T-cell (primary cell): ENCODE data around the gene TTN. TPM values are rescaled to one million over a fixed set of nuclear protein-coding genes. Genes with fewer than 3 reads are reported as not detected.
A peak's percentile ranks its signal among the peaks of the same experiment; 100 is the strongest.

Experiments used
- ATAC-seq, 4 experiments: fragments of 200-7000 bp in 3 of 4; fragments of 150-1000 bp in 1 of 4; cut with Tn5 transposase; replicated peaks in 1 of 4; 1 replicate in 3 of 4; 2 replicates in 1 of 4; pipeline ENCODE4 v1.10.0; 2021; ENCODE audit warnings: moderate library complexity in 3 of 4, mild to moderate bottlenecking in 2 of 4, moderate number of reproducible peaks in 1 of 4
- CTCF ChIA-PET, 2 donors: fragments of 300-600 bp; sonication (Branson Sonifier 250); formaldehyde crosslinking; loops; one replicate each; lab custom pipeline; 2022; ENCODE audit warnings: antibody characterized with exemption in 2 of 2; lab: Charles Lee
- POLR2A ChIA-PET, 2 donors: fragments of 300-600 bp; sonication (Branson Sonifier 250); formaldehyde crosslinking; loops; one replicate each; lab custom pipeline; 2022; ENCODE audit warnings: antibody characterized with exemption in 2 of 2; lab: Charles Lee
- DNase-seq, 35 experiments: peaks; one replicate each; pipeline versions ENCODE4 v3.0.0 to v3.0.0-alpha.2; 2013 to 2023
- H3K27ac ChIP-seq: one replicate; pipeline ENCODE4 v1.5.1; 2013; ENCODE audit warnings: low read length
- H3K27me3 ChIP-seq, 2 experiments: replicated peaks in 1 of 2; 1 replicate in 1 of 2; 2 replicates in 1 of 2; pipeline versions ENCODE4 v1.6.1 to v1.7.0; 2013; ENCODE audit warnings: low read length in 1 of 2, mixed read lengths in 1 of 2; ENCODE audit not compliant: control insufficient read depth in 2 of 2, insufficient read depth in 2 of 2; ENCODE audit errors: extremely low read depth in 1 of 2
- H3K36me3 ChIP-seq, 2 donors: 1 replicate in 1 of 2; 2 replicates in 1 of 2; pipeline versions ENCODE4 v1.6.1 to v1.7.0; 2013; ENCODE audit warnings: low read length in 1 of 2; ENCODE audit not compliant: control insufficient read depth in 2 of 2, insufficient read depth in 1 of 2; ENCODE audit errors: extremely low read depth in 1 of 2
- H3K4me1 ChIP-seq, 2 experiments: 1 replicate in 1 of 2; 2 replicates in 1 of 2; pipeline versions ENCODE4 v1.6.1 to v1.7.0; 2013; ENCODE audit warnings: low read length in 2 of 2, mixed read lengths in 1 of 2; ENCODE audit not compliant: insufficient read depth in 2 of 2, control insufficient read depth in 1 of 2; ENCODE audit errors: extremely low read depth in 1 of 2
- H3K4me3 ChIP-seq, 2 donors: 1 replicate in 1 of 2; 2 replicates in 1 of 2; pipeline versions ENCODE4 v1.5.1 to v1.7.0; 2013; ENCODE audit warnings: mild to moderate bottlenecking in 2 of 2, low read length in 1 of 2, moderate library complexity in 1 of 2; ENCODE audit not compliant: control insufficient read depth in 1 of 2; ENCODE audit errors: extremely low read depth in 1 of 2
- H3K9me3 ChIP-seq: 2 replicates; pipeline ENCODE4 v1.7.0; 2013
- H3K27ac Mint-ChIP-seq, 2 donors: one replicate each; pipeline ENCODE4 v1.8.0; 2020 to 2021; ENCODE audit warnings: mild to moderate bottlenecking in 2 of 2, mixed read lengths in 2 of 2
- H3K27me3 Mint-ChIP-seq, 2 donors: one replicate each; pipeline ENCODE4 v1.8.0; 2021 to 2022; ENCODE audit warnings: mixed read lengths in 2 of 2
- H3K36me3 Mint-ChIP-seq: one replicate; pipeline ENCODE4 v1.8.0; 2021; ENCODE audit warnings: mixed read lengths
- H3K4me1 Mint-ChIP-seq, 3 donors: one replicate each; pipeline ENCODE4 v1.8.0; 2020 to 2022; ENCODE audit warnings: mixed read lengths in 3 of 3, mild to moderate bottlenecking in 1 of 3
- H3K4me3 Mint-ChIP-seq, 3 donors: one replicate each; pipeline ENCODE4 v1.8.0; 2020 to 2022; ENCODE audit warnings: mild to moderate bottlenecking in 3 of 3, mixed read lengths in 3 of 3, moderate library complexity in 3 of 3
- H3K9me3 Mint-ChIP-seq, 3 donors: one replicate each; pipeline ENCODE4 v1.8.0; 2020 to 2022; ENCODE audit warnings: mixed read lengths in 3 of 3
- WGBS: methylation state at CpG from one replicate; pipeline ENCODE4 v1.1.5; 2013; ENCODE audit warnings: missing lambda C conversion rate; ENCODE audit not compliant: insufficient coverage; 5-methylcytosine and 5-hydroxymethylcytosine counted together
- total RNA-seq, 35 experiments: library from RNA in 6 of 35; stranded (reverse) in 6 of 35; fragments of 120-200 nt in 1 of 35; gene quantifications; one replicate each; pipeline versions ENCODE4 v1.2.1 to v1.2.4 and lab custom pipeline; 2013 to 2026

TTN gene
- total RNA-seq, 5 donors from 2014 or later (not counting 1 experiment from before 2014, with no cell fraction given) = 14.3 to 49.2 (median 15.7) TPM

- Mint-ChIP-seq H3K27ac (no peak overlapping the region), H3K36me3 (peaks cover 81% of the 10 kb centered on the region), H3K27me3 (no peaks in the 10 kb centered on the region), H3K4me3 (no peak overlapping the region), H3K9me3 (no peaks in the 10 kb centered on the region), H3K4me1 (no peaks in the 10 kb centered on the region)
- H3K27me3 ChIP-seq = no peaks in the 10 kb centered on the region
- no peak overlapping the region for H3K4me3 ChIP-seq
- DNase-seq (no peak), ATAC-seq (no peak)
- H3K4me1 ChIP-seq = no peaks in the 10 kb centered on the region
- CTCF ChIA-PET = no interaction called here
- no peaks in the 10 kb centered on the region for H3K9me3 ChIP-seq
- POLR2A ChIA-PET = no interaction called here
- H3K27ac ChIP-seq = no peak overlapping the region
- WGBS = 92% methylated on average over 3 of the region's 5 CpGs
- peaks cover 11 to 70% of the 10 kb centered on the region in 2 donors for H3K36me3 ChIP-seq
Observed at GRCh38 chr2:178542569-178542968, 264.7 kb downstream of the TTN start.

GRCh38 chr2:178542161-178542560 is 265.1 kb downstream of the TTN start:
- no peaks in the 10 kb centered on the region for H3K4me1 Mint-ChIP-seq
- H3K9me3 Mint-ChIP-seq = no peaks in the 10 kb centered on the region
- no peak overlapping the region for H3K4me3 Mint-ChIP-seq
- H3K27ac Mint-ChIP-seq = no peak overlapping the region
- WGBS = 95% methylated on average over 7 of the region's 12 CpGs
- no peaks in the 10 kb centered on the region for H3K27me3 ChIP-seq
- H3K4me3 ChIP-seq = no peak overlapping the region
- H3K4me1 ChIP-seq = no peaks in the 10 kb centered on the region
- H3K27me3 Mint-ChIP-seq = no peaks in the 10 kb centered on the region
- ATAC-seq (no peak), DNase-seq (no peak)
- no peaks in the 10 kb centered on the region for H3K9me3 ChIP-seq
- no peak overlapping the region for H3K27ac ChIP-seq
- H3K36me3 ChIP-seq = peaks cover 8 to 73% of the 10 kb centered on the region in 2 donors
- H3K36me3 Mint-ChIP-seq = peaks cover 82% of the 10 kb centered on the region
- ChIA-PET CTCF (no interaction called here), POLR2A (no interaction called here)

- WGBS = no CpG with 5 or more reads among the region's 4 CpGs
Observed at GRCh38 chr2:178536037-178536436, 271.2 kb downstream of the TTN start.

GRCh38 chr2:178531168-178531567 is 276.1 kb downstream of the TTN start:
- Mint-ChIP-seq H3K27ac (peak overlapping the region in 1 of 2 donors; percentile 30), H3K4me1 (peaks cover 7 to 34% (median 29%) of the 10 kb centered on the region in 3 donors), H3K27me3 (no peaks in the 10 kb centered on the region), H3K36me3 (peaks cover 80% of the 10 kb centered on the region), H3K4me3 (no peak overlapping the region), H3K9me3 (peaks cover 0 to 9% (median 0%) of the 10 kb centered on the region in 3 donors)
- Histone ChIP-seq H3K4me3 (no peak overlapping the region), H3K36me3 (peaks cover 13 to 54% of the 10 kb centered on the region in 2 donors), H3K27ac (no peak overlapping the region), H3K9me3 (no peaks in the 10 kb centered on the region), H3K4me1 (no peaks in the 10 kb centered on the region), H3K27me3 (no peaks in the 10 kb centered on the region)
- CTCF ChIA-PET = interaction anchor here in 1 of 2 donors (1.2 kb wide), 1 partner anchor 13 kb away, joined by 3 read pairs; no protein-coding TSS in a partner anchor
- ATAC-seq (no peak), DNase-seq (no peak)
- POLR2A ChIA-PET = no interaction called here
- 93% methylated on average over 11 of the region's 12 CpGs for WGBS

More at GRCh38 chr2:178536037-178536436, 271.2 kb downstream of the TTN start:
- Mint-ChIP-seq H3K27ac (no peak overlapping the region), H3K9me3 (peaks cover 0 to 9% (median 0%) of the 10 kb centered on the region in 3 donors), H3K4me1 (peaks cover 0 to 2% (median 2%) of the 10 kb centered on the region in 3 donors), H3K27me3 (no peaks in the 10 kb centered on the region), H3K36me3 (peaks cover 88% of the 10 kb centered on the region), H3K4me3 (no peak overlapping the region)
- H3K27me3 ChIP-seq = no peaks in the 10 kb centered on the region
- no peaks in the 10 kb centered on the region for H3K9me3 ChIP-seq
- peaks cover 13 to 84% of the 10 kb centered on the region in 2 donors for H3K36me3 ChIP-seq
- ChIA-PET CTCF (no interaction called here), POLR2A (no interaction called here)
- no peak overlapping the region for H3K4me3 ChIP-seq
- ATAC-seq (no peak), DNase-seq (no peak)
- H3K4me1 ChIP-seq = no peaks in the 10 kb centered on the region
- H3K27ac ChIP-seq = no peak overlapping the region

GRCh38 chr2:178530625-178531142 is 276.5 kb downstream of the TTN start:
- Histone ChIP-seq H3K27me3 (no peaks in the 10 kb centered on the region), H3K4me1 (no peaks in the 10 kb centered on the region), H3K9me3 (no peaks in the 10 kb centered on the region), H3K4me3 (no peak overlapping the region), H3K27ac (no peak overlapping the region), H3K36me3 (peaks cover 13 to 50% of the 10 kb centered on the region in 2 donors)
- ChIA-PET CTCF (no interaction called here), POLR2A (no interaction called here)
- ATAC-seq (no peak), DNase-seq (no peak)
- Mint-ChIP-seq H3K4me1 (peaks cover 9 to 39% (median 34%) of the 10 kb centered on the region in 3 donors), H3K4me3 (no peak overlapping the region), H3K27me3 (no peaks in the 10 kb centered on the region), H3K9me3 (peaks cover 0 to 9% (median 0%) of the 10 kb centered on the region in 3 donors), H3K27ac (peak overlapping the region in 1 of 2 donors; percentile 7), H3K36me3 (peaks cover 81% of the 10 kb centered on the region)
- WGBS = 63% methylated on average over 4 of the region's 8 CpGs

- WGBS = no CpG with 5 or more reads among the region's 2 CpGs
Observed at GRCh38 chr2:178530131-178530530, 277.1 kb downstream of the TTN start.

More at GRCh38 chr2:178530131-178530530, 277.1 kb downstream of the TTN start:
- Histone ChIP-seq H3K4me1 (no peaks in the 10 kb centered on the region), H3K27me3 (no peaks in the 10 kb centered on the region), H3K36me3 (peaks cover 13 to 46% of the 10 kb centered on the region in 2 donors), H3K4me3 (no peak overlapping the region), H3K9me3 (no peaks in the 10 kb centered on the region), H3K27ac (no peak overlapping the region)
- ChIA-PET CTCF (interaction anchor here in 1 of 2 donors (0.5 kb wide), 1 partner anchor 135 kb away, joined by 15 read pairs; no protein-coding TSS in a partner anchor), POLR2A (no interaction called here)
- H3K4me3 Mint-ChIP-seq = no peak overlapping the region
- H3K27ac Mint-ChIP-seq = peak overlapping the region in 1 of 2 donors; percentile 7
- no peak for DNase-seq
- H3K9me3 Mint-ChIP-seq = peaks cover 0 to 9% (median 0%) of the 10 kb centered on the region in 3 donors
- no peak for ATAC-seq
- peaks cover 79% of the 10 kb centered on the region for H3K36me3 Mint-ChIP-seq
- H3K4me1 Mint-ChIP-seq = peaks cover 11 to 43% (median 38%) of the 10 kb centered on the region in 3 donors
- H3K27me3 Mint-ChIP-seq = no peaks in the 10 kb centered on the region
